Lung microvascular endothelial cell (primary cell): ENCODE results near the gene ZBTB25. TPM values are rescaled to one million over a fixed set of nuclear protein-coding genes. Genes with fewer than 3 reads are reported as not detected.

Source experiments
- DNase-seq, 2 donors: peaks; one replicate each; pipeline versions ENCODE4 v3.0.0 to v3.0.0-alpha.2; 2010; ENCODE audit warnings: low read depth in 2 of 2
- total RNA-seq: library from RNA; depleted of rRNA; stranded (reverse); fragments of >200 nt; gene quantifications from 2 replicates; pipeline ENCODE4 v1.2.1, GENCODE V29; 2014

ZBTB25 gene
- total RNA-seq, 1 donor from 2014 or later: 3.0 TPM

- DNase-seq: no peak
Observed at GRCh38 chr14:64516969-64517368, 13.3 kb upstream of the ZBTB25 start.

- no peak for DNase-seq
Observed at GRCh38 chr14:64515053-64515452, 11.4 kb upstream of the ZBTB25 start.

DNA sequence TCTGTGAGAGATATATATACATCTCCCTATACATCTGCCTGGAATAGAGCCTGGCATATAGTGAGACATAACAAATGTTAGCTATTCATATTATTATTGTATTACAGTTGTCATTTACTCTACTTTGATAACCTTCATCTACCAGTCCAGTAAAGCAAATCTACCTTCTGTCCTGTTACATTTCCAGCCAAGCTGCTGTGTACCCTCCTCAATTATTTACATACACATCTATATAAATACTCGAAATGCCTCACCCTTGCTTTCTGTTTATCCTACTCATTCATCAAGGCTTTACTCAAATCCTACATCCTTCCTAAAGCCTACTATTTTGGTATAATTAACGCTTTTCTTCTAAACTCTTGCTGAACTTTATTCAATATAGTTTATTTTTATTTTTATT lies 9.6 kb upstream of the ZBTB25 start:
- DNase-seq: no peak

- DNase-seq: peak; percentile 74 to 77
Observed at GRCh38 chr14:64510825-64511671, 7.4 kb upstream of the ZBTB25 start.

- no peak for DNase-seq
Observed at GRCh38 chr14:64509036-64509435, 5.4 kb upstream of the ZBTB25 start.

DNA sequence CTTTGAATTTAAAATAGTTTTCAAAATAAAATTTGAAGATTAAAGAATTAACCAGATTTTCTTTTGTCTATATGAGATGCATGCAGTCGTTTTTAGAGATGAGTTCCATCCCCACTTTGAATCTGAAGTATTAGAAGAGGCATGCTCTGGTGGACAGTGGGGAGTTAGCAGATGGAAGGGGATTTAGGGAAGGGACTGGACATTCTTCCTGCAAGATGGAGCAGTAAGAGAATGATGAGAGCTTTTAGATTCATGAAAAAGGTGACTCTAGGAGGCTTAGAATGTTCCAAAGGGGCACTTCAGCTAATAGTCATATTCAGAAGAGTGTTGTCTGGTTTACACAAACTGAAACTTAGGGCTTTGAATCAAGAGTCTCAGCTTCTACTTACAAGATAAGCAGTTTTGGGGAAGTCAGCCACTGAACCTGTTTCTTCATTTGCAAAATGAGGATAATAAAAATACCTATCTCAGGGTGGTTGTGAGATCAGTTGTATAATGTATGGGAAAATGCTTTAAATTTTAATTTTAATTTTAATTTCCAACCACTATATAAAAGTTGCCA lies 4.7 kb upstream of the ZBTB25 start:
- no peak for DNase-seq

DNA sequence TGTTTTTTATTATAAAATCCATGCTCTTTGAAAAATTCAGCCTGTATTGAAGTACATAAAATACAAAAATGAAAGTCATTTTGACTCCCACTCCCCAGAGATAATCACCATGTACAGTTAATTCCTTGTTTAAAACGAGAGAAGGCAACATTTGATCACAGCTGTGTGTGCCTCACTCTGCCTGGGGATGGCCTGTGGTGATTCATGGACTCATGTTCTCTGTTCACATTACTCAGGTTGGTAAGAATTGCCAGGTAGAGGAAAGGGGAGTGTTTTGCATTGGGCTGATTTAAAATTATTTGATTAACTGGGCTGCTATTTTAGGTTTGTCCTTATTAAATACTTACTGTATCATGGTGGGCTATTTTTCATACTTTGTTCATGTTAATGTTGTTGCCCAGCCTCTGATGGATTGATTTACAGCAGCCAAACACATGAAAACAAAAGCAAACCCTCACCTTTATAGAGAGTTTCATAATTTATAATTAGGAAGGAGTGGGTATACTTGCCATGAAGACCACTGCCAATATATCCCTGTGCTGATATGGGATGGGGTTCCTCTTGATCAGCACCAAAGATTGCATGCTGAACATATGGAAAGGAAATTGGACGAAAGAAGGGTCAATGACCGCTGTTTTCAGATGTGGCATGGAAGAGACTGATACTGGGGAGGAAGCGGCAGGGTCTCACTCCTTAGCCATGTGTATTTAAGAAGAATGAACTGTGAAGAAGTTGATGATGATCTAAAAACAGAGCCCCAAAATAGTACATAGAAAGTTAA lies 3.9 kb upstream of the ZBTB25 start:
- peak; percentile 35 to 41 for DNase-seq

DNA sequence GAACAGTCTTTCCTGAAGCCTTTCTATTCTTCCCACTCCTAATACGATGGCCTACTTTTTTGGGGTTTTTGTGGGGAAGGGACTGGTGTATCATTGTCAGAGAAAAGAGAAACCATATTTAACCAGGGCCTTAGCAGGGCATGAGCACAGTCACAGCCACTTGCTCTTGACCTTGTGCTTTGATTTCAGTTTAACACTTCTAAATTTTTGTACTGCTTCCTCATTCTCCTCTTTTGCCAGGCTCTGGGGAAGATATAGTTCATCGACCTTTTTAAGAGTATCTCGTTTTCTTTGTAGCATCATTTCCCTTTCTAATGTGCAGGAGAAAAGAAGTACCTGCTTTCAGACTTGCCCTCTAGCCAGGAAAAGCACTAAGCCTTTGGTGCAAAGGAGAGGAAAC lies 3.1 kb upstream of the ZBTB25 start:
- no peak for DNase-seq

- peak; percentile 80 to 88 for DNase-seq
Observed at GRCh38 chr14:64504897-64505794, 1.5 kb upstream of the ZBTB25 start.

DNA sequence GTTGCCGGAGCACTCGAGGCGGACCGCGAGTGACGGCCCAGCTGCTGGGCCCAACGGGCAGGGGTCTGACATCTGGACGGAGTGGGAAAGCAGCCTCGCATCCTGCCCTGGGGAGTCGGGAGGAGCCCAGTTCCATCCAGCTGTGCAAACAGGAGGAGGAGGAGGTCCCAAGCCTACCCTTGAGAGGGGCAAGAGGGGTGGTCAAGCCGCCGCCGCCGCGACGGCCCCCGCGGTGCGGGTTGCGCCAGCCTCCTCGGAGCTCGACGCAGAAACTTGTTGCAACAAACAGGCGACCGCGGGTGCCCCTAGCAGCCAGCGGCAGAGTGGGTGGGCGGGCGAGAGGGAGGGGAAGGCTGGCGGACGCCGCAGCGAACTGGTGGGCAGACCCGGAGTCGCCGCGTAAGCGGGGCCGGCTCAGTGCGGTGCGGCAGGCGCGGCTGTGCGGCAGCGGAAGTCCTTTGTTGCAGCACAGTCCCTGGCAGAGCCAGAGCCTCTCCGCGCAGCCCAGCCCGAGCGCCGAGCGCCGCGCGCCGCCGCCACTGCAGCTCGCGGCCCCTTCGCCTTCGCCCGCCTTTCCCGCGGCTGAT lies 765 bp upstream of the ZBTB25 start, which contains the start of gene ZBTB1:
TSS of gene ZBTB1 (plus strand) at position 461 of the 587 bp plus-strand sequence. CDS start 16,735 bp downstream, outside the sequence.
- DNase-seq: peak; percentile 88 to 95

GRCh38 chr14:64502887-64503433 lies 678 bp downstream of the ZBTB25 start:
- peak in 1 of 2 donors; percentile 41 for DNase-seq

- DNase-seq: no peak
Observed at GRCh38 chr14:64502456-64502855, 1.2 kb downstream of the ZBTB25 start.

GRCh38 chr14:64501411-64502171 lies 2.0 kb downstream of the ZBTB25 start:
- DNase-seq: peak; percentile 40 to 63

GRCh38 chr14:64500088-64500487 lies 3.5 kb downstream of the ZBTB25 start:
- no peak for DNase-seq

DNA sequence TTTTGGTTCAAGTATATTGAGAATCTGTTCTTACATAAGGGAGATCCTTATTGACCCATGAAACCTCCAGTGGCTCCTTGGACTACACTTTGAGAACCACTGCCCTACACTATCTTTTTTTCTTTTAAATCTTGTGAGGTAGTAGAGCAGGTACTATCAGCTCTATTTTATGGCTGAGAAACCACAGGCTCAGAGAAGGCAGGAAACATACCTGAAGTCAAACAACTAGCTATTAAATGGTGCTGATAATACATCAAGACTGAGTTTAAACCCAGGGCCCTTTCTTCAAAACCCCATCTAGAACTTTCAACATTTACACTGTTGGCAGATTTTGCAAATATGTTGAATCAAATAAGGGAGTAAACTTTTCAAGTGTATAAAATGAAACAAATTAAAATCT lies 6.9 kb downstream of the ZBTB25 start:
- no peak for DNase-seq

GRCh38 chr14:64495252-64495651 lies 8.4 kb downstream of the ZBTB25 start:
- DNase-seq: no peak

DNA sequence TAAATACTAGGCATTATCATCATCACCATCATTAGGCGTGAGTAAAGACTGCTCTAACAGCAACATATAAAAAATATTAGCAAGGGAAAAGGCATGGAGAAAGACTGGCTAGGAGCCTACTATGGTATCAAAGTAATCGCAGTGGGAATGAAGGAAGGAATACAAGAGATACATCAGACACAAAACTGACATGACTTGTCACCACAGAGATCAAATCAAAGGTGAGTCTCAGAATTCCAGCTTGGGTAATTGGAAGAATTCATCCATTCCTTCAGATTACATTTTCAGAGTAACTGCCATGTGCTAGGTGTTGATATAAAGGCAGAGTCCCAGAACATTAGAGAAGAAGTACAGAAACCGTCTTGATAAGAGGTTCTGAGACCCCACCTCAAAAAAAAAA lies 10.2 kb downstream of the ZBTB25 start:
- no peak for DNase-seq

GRCh38 chr14:64491637-64492036 lies 12.0 kb downstream of the ZBTB25 start:
- no peak for DNase-seq

DNA sequence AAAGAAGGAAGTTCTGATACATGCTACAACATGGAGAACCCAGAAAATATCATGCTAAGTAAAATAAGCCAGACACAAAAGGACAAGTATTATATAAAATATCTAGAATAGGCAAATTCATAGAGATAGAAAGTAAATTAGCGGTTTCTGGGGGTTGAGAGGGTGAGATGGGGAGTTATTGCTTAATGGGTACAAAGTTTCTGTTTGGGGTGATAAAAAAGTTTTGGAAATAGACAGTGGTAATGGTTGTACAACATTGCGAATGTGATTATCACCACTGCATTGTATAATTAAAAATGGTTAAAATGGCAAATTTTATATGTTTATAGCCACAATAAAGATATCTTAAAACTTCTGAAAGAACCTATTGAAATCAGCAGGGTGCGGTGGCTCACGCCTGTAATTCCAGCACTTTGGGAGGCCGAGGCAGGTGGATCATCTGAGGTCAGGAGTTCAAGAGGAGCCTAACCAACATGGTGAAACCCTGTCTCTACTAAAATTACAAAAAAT lies 15.0 kb downstream of the ZBTB25 start:
- DNase-seq: no peak
